Epidermal melanocyte (primary cell): ENCODE data around the gene SRSF10.
"Not testable (repeated sequence)": the region's sequence is repeated elsewhere in the genome, so short reads cannot be mapped to it uniquely, and the experiment has no call there.

Experiments
- DNase-seq: peaks from one replicate; pipeline ENCODE4 v3.0.0; 2011; ENCODE audit warnings: low spot score; ENCODE audit not compliant: insufficient read length

SRSF10 gene

GRCh38 chr1:23959461-23960290, 20.5 kb downstream of the SRSF10 start, which contains the start of gene PNRC2:
PNRC2 (plus strand) TSS chr1:23959828; CDS start chr1:23961458, 1,630 bp downstream.
- peak; percentile 96 for DNase-seq

- DNase-seq = peak; percentile 59
These were observed 21.2 kb downstream of the SRSF10 start for GRCh38 chr1:23958810-23959460.

GRCh38 chr1:23958040-23958809, 21.9 kb downstream of the SRSF10 start:
- not testable (repeated sequence) for DNase-seq

GRCh38 chr1:23957096-23957495, 23.0 kb downstream of the SRSF10 start:
- DNase-seq = no peak

- no peak for DNase-seq
These were observed 27.1 kb downstream of the SRSF10 start for GRCh38 chr1:23953020-23953419.

- DNase-seq = no peak
These were observed 32.8 kb downstream of the SRSF10 start for GRCh38 chr1:23947366-23947765.

- peak; percentile 14 for DNase-seq
These were observed 43.5 kb downstream of the SRSF10 start for GRCh38 chr1:23936481-23937176.

- DNase-seq = no peak
These were observed 48.6 kb downstream of the SRSF10 start for GRCh38 chr1:23931491-23931880.

GRCh38 chr1:23930861-23931490, 49.2 kb downstream of the SRSF10 start:
- peak; percentile 48 for DNase-seq

- DNase-seq = no peak
These were observed 49.9 kb downstream of the SRSF10 start for GRCh38 chr1:23930270-23930669.

- no peak for DNase-seq
These were observed 51.3 kb downstream of the SRSF10 start for GRCh38 chr1:23928789-23929188.

- DNase-seq = no peak
These were observed 53.0 kb downstream of the SRSF10 start for GRCh38 chr1:23927097-23927496.

GRCh38 chr1:23925279-23925678, 54.8 kb downstream of the SRSF10 start:
- no peak for DNase-seq

- DNase-seq = no peak
These were observed 55.5 kb downstream of the SRSF10 start for GRCh38 chr1:23924601-23925000.

GRCh38 chr1:23923592-23924499, 56.3 kb downstream of the SRSF10 start:
- DNase-seq = no peak

GRCh38 chr1:23922321-23922943, 57.7 kb downstream of the SRSF10 start:
- DNase-seq = no peak

GRCh38 chr1:23916209-23917131, 63.7 kb downstream of the SRSF10 start:
- no peak for DNase-seq

- DNase-seq = no peak
These were observed 64.7 kb downstream of the SRSF10 start for GRCh38 chr1:23915466-23915865.
